ENCODE results near the gene PHF3.

Gene PHF3

DNA sequence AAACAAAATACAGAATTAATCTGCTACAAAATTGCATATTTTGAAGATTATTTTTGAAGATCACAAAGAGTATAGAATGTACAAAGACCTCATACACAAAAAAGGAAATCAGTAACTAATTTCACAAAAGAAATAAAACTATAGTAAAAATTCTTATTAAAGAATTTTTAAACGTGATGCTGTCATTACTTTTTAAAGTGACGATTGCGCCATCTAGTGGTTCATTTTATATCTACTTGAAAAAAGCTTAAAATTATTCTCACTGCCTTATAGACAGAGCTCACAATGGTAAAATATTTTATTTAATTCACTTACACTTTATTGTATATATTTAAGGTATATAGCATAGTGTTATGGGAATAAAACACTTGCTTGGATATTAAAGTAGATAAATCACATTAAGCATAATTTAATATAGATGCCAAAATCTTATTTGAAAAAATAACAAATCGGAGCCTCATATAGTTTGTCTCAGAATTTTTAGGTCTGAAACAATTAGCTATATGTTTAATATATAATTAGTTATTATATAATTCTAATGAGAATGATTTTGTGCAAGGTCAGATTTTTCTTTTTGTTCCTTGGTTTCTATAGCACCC is 128.8 kb downstream of the PHF3 start:
- DNase-seq (ENCODE audit: low read depth in 2 of 2), result no peak
